Measurements from ENCODE around the gene DACH2. TPM values are rescaled to one million over a fixed set of nuclear protein-coding genes. Genes with fewer than 3 reads are reported as not detected.

The DACH2 gene
- total and polyA plus RNA-seq, 2 of the 4 experiments (the other 2 are of a cell fraction): 2.8 to 3.8 TPM

DNA sequence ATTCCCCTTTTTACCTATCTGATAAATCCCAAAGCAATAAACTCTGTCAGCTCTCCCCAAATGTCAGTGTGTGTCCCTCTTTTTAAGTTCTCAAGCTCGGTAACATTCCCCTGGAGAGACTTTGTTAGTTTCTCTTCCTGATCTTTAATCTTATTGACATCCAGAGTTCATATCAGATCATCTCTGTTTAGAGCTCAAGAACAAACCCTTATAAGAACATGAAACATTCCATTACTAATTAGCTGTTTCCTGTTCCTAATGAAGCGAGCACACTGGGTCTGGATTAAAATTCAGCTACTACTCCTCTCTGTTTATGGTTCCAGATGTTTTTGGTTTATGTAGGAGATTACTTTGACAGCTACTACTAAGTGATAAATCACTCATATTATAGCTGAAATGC is 681.5 kb downstream of the DACH2 start:
- no peaks in the 10 kb centered on the region for H3K9me1 ChIP-seq (ENCODE audit: insufficient read depth, low read length)
- no peak overlapping the region for H2AFZ ChIP-seq (replicated peaks; ENCODE audit: low read length, poor library complexity)
- H3K9me3 ChIP-seq (ENCODE audit: control insufficient read depth, insufficient read depth, low read length): no peaks in the 10 kb centered on the region; the same call in 1 of the 2 replicates
- no peaks in the 10 kb centered on the region for H4K20me1 ChIP-seq (ENCODE audit: insufficient read depth, low read length)
- no peak overlapping the region for H3K4ac ChIP-seq (ENCODE audit: low read depth, low read length)
- H4K8ac ChIP-seq (ENCODE audit: low read depth in 2 of 2, low read length in 2 of 2): no peak overlapping the region
- ATAC-seq (ENCODE audit: low read depth) (no peak), DNase-seq (no peak)
- dilution Hi-C loops (cut with HindIII; ENCODE audit: low sequenced_read_pairs, unreplicated experiment) (no loop called here), intact Hi-C loops (cut with micrococcal nuclease) (no loop called here), in situ Hi-C loops (cut with MboI; ENCODE audit: low sequenced_read_pairs) (no loop called here)
- H3K4me2 ChIP-seq (ENCODE audit: low read depth, low read length): no peak overlapping the region
- no peak overlapping the region for H2BK120ac ChIP-seq (ENCODE audit: low read depth, low read length)
- no peak overlapping the region for H2BK15ac ChIP-seq (ENCODE audit: low read depth, low read length)
- no peak overlapping the region for H4K5ac ChIP-seq (ENCODE audit: low read depth, low read length)
- no peak overlapping the region for H3K18ac ChIP-seq (ENCODE audit: low read depth, low read length)
- no peak overlapping the region for H2AK5ac ChIP-seq (ENCODE audit: low read depth, low read length)
- no peaks in the 10 kb centered on the region for H3K36me3 ChIP-seq (ENCODE audit: control insufficient read depth, insufficient read depth, low read length)
- H3K27me3 ChIP-seq (ENCODE audit: control insufficient read depth, insufficient read depth, low read length): no peaks in the 10 kb centered on the region
- no peak overlapping the region for H3K27ac ChIP-seq (ENCODE audit: insufficient read depth, low read length)
- H4K91ac ChIP-seq (ENCODE audit: insufficient read depth, low read depth, low read length): no peak overlapping the region
- no peak overlapping the region for H2AK9ac ChIP-seq (replicated peaks; ENCODE audit: low read depth, low read length, poor library complexity)
- TF ChIP-seq POLR2A (IDR thresholded peaks at IDR 0.05; ENCODE audit: low read depth, low read length): no peak
- no peak for TF ChIP-seq RAD21 (IDR thresholded peaks at IDR 0.05; ENCODE audit: low read length)
- H2BK20ac ChIP-seq (ENCODE audit: low read depth, low read length): no peak overlapping the region
- H3K23ac ChIP-seq (ENCODE audit: low read depth, low read length): no peak overlapping the region
- no peaks in the 10 kb centered on the region for H3K79me1 ChIP-seq (ENCODE audit: low read depth in 1 of 2, low read length in 2 of 2)
- POLR2A ChIA-PET (ENCODE audit: unreplicated experiment): no interaction called here
- WGBS, 2 experiments (ENCODE audit: extremely low coverage in 2 of 2, insufficient read length in 1 of 2): no CpG with 5 or more reads among the region's 2 CpGs
- H3K14ac ChIP-seq (replicated peaks; ENCODE audit: low read depth, low read length): no peak overlapping the region
- no peaks in the 10 kb centered on the region for H3K4me1 ChIP-seq (ENCODE audit: control insufficient read depth, insufficient read depth, low read length)
- H3K4me3 ChIP-seq (ENCODE audit: insufficient read depth, low read depth, low read length): no peak overlapping the region
- H3K9ac ChIP-seq (ENCODE audit: low read depth, low read length): no peak overlapping the region
- BruUV-seq (replicated peaks): no TSS peak
- CTCF ChIA-PET: no interaction called here
- H2BK5ac ChIP-seq (ENCODE audit: low read depth, low read length, poor library complexity, severe bottlenecking): no peak overlapping the region
- no peak overlapping the region for H3K56ac ChIP-seq (ENCODE audit: extremely low read depth, insufficient read depth, low read length)

All from IMR-90 (cell line).